ENCODE measurements around the gene COL16A1. TPM values are rescaled to one million over a fixed set of nuclear protein-coding genes. Genes with fewer than 3 reads are reported as not detected.

The COL16A1 gene
- total RNA-seq, 2 experiments from 2014 or later: not detected

DNA sequence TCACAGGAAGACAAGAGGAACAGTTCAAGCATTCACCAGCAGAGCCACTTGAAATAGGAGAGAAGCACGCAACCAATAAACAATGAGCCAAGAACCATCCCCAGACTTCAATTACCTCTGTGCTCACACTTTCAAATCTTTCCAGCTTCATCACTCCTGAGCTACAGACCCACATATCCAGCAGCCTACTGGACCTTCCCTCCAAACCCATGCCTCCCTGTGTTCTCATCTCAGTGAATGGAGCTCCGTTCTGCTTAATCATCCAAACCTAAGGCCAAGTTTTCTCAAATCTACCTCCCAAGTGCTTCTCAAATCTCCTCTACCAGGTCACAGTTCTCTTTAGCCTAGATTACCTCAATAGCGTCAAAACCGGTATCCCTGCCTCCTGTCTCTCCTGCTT, 62.9 kb downstream of the COL16A1 start:
- CTCF ChIA-PET: no interaction called here
- peaks cover 1% of the 10 kb centered on the region for H3K36me3 Mint-ChIP-seq (ENCODE audit: low read depth)
- POLR2A ChIA-PET: no interaction called here
- no peaks in the 10 kb centered on the region for H3K9me3 Mint-ChIP-seq
- no peak for DNase-seq
- H3K27ac Mint-ChIP-seq: no peak overlapping the region
- no peak overlapping the region for H3K4me3 Mint-ChIP-seq
- no peaks in the 10 kb centered on the region for H3K27me3 Mint-ChIP-seq
- peaks cover 38% of the 10 kb centered on the region for H3K4me1 Mint-ChIP-seq

DNA sequence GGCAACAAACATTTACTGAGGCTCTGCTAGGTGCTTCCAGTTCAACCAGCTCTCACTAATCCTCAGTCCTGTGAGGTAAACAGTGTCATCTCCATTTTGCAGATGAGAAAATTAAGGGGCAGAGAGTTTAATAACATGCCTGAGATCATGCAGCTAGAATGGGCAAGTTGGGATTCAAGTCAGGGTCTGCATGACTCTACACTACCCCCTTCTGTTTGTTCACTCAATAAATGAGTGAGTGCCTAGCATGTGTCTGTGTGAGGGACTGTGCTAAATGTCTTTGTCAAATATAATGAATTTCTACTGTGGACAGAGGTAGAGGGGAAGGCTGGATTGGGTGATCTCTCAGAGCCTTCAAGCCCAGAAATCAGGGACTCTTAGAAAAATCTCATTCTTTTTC, 63.6 kb downstream of the COL16A1 start:
- H3K27ac Mint-ChIP-seq: no peak overlapping the region
- DNase-seq: no peak
- H3K4me1 Mint-ChIP-seq: peaks cover 30% of the 10 kb centered on the region
- ChIA-PET POLR2A (interaction anchor here (0.6 kb wide), 2 partner anchors 14 to 39 kb away, joined by 6 to 7 read pairs; no protein-coding TSS in a partner anchor), CTCF (no interaction called here)
- no peak overlapping the region for H3K4me3 Mint-ChIP-seq
- H3K36me3 Mint-ChIP-seq (ENCODE audit: low read depth): peaks cover 1% of the 10 kb centered on the region
- no peaks in the 10 kb centered on the region for H3K9me3 Mint-ChIP-seq
- H3K27me3 Mint-ChIP-seq: no peaks in the 10 kb centered on the region

DNA sequence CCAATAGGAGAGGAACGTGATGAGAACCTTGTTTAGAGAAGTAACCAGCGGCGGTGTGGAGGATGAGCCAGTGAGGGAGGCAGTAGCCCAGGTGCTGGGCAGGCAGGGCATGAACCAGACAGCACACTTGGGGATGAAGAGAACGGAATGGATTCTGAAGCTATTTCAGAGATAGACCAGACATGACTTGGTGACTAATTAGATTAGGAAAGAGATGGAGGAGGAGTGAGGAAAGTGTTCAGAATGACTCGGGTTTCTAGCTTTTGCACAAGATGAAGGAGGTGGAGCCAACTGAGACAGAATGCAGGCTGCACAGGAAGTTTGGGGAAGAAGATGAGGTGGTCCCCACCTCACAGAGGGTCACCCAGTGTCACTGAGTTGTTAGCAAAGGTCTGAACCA, 64.3 kb downstream of the COL16A1 start:
- H3K27me3 Mint-ChIP-seq: no peaks in the 10 kb centered on the region
- H3K4me1 Mint-ChIP-seq: peaks cover 26% of the 10 kb centered on the region
- ChIA-PET CTCF (interaction anchor here (3.5 kb wide), 1 partner anchor 13 kb away, joined by 12 read pairs; no protein-coding TSS in a partner anchor), POLR2A (no interaction called here)
- no peak overlapping the region for H3K27ac Mint-ChIP-seq
- H3K9me3 Mint-ChIP-seq: no peaks in the 10 kb centered on the region
- H3K4me3 Mint-ChIP-seq: no peak overlapping the region
- H3K36me3 Mint-ChIP-seq (ENCODE audit: low read depth): peaks cover 3% of the 10 kb centered on the region
- DNase-seq: no peak

DNA sequence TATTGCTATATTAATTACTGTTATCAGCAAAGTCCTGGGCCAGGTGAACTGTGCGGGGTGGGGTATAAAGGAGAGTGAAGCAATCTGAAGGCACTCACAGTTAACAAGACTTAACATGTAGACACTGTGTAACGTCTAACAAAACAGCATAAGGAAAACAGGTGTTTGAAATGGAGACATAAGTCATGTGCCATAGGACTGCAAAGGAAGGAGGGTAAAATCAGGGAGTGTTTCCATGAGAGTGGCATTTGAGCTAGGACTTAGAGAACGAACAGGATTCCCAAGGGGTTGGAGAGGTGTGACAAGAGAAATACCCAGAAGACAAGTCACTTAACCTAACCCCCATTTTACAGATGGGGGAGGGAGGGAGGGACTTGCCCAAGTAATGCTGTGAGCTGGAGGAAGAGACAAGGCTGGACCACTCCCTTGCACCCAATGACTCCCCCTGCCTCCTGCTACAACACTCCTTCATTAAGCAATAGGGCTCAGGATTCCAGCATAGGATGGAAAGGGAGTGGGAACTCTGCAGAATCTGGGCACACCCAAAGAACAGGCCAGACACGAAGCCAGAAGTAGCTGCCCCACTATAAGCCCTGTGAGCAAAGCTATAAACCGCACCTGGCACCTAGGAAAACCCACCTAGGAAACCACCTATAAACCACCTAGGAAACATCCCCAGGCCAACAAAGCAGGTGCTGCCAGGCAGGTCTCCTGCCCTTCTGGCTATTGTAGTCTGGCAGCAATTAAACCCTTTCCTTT, 65.7 kb downstream of the COL16A1 start:
- Mint-ChIP-seq H3K4me1 (peaks cover 16% of the 10 kb centered on the region), H3K36me3 (ENCODE audit: low read depth) (peaks cover 2% of the 10 kb centered on the region), H3K4me3 (no peak overlapping the region), H3K9me3 (no peaks in the 10 kb centered on the region), H3K27ac (no peak overlapping the region), H3K27me3 (no peaks in the 10 kb centered on the region)
- CTCF ChIA-PET: interaction anchor here (0.6 to 3.5 kb wide), 6 partner anchors 8 to 28 kb away, joined by 3 to 12 read pairs (median 4); no protein-coding TSS in a partner anchor
- POLR2A ChIA-PET: no interaction called here
- DNase-seq: no peak

DNA sequence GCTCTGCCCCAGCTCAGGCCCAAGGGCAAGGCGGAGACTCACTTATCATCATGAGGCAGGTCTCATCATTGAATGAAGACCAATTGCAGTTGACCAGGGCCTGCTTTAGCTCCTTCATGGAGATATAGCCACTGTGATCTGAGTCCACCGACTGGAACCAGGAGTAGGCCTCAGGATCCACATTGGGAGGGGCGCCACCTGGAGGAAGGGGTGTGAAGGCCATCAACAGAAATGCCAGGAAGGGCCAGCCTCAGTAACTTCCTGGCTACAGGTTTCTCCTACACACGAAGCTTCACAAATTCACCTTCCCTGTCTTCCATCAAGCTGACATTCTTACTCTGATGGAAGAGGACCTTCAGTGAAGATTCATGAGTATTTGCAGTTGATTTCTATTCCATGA, 70.7 kb downstream of the COL16A1 start:
- Mint-ChIP-seq H3K27me3 (no peaks in the 10 kb centered on the region), H3K9me3 (no peaks in the 10 kb centered on the region), H3K4me3 (no peak overlapping the region), H3K4me1 (peaks cover 7% of the 10 kb centered on the region), H3K27ac (no peak overlapping the region), H3K36me3 (ENCODE audit: low read depth) (peaks cover 17% of the 10 kb centered on the region)
- peak; percentile 22 for DNase-seq
- POLR2A ChIA-PET: no interaction called here
- CTCF ChIA-PET: interaction anchor here (1.4 to 1.6 kb wide), 3 partner anchors 9 to 15 kb away, joined by 3 to 6 read pairs (median 4); no protein-coding TSS in a partner anchor

DNA sequence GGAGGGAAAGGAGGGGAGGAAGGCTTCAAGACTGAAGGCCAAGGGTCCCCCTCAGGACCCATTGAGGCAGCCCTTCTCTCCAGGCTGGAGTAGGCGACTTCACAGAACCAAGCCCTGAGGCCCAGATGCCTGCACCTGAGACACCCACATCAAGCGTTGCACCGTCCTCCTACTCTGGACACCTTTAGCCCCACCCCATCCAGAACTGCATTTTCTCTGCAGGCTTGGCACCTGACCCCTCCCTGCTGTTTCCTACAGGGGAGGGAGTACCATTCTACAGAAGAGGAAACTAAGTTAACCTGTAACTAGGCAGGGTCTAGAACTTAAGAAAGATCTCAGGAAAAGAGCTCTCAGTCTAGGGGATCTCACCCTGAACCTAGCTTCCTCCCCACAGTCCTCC, 71.2 kb downstream of the COL16A1 start:
- H3K27me3 Mint-ChIP-seq: no peaks in the 10 kb centered on the region
- DNase-seq: no peak
- H3K36me3 Mint-ChIP-seq (ENCODE audit: low read depth): peaks cover 17% of the 10 kb centered on the region
- peaks cover 4% of the 10 kb centered on the region for H3K4me1 Mint-ChIP-seq
- CTCF ChIA-PET: interaction anchor here (1.4 to 1.6 kb wide), 3 partner anchors 8 to 14 kb away, joined by 3 to 6 read pairs (median 4); no protein-coding TSS in a partner anchor
- no peaks in the 10 kb centered on the region for H3K9me3 Mint-ChIP-seq
- no peak overlapping the region for H3K4me3 Mint-ChIP-seq
- no peak overlapping the region for H3K27ac Mint-ChIP-seq
- POLR2A ChIA-PET: no interaction called here

DNA sequence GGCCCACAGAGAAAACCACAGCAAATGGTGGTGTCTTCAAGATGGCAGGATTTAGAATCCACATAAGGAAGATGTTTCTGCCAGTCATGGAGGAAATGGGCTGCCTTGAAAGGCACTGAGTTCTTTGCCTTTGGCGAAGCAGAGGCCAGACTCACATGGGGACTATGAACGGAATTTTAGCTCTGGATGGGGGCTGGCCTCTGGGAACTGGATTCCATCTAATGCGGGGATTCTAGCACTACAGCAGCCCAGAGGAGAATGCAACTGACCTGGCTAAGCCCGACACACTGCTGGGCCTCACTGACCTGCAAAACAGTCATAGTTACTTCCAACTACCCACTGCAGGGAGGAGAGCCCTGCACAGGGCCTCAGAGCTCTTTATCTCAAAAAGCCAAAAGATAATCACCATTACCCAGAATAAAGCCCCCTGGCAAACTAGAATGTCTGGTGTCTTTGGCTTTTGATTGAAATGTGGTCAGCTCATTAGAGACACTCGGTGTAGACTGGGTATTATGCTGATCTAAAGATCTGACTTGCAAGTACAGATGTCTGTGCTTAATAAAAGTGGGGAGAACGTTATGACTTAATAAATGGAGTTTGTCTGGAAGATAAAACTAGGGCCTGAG, 74.8 kb downstream of the COL16A1 start:
- no peak overlapping the region for H3K27ac Mint-ChIP-seq
- H3K4me3 Mint-ChIP-seq: no peak overlapping the region
- POLR2A ChIA-PET: no interaction called here

DNA sequence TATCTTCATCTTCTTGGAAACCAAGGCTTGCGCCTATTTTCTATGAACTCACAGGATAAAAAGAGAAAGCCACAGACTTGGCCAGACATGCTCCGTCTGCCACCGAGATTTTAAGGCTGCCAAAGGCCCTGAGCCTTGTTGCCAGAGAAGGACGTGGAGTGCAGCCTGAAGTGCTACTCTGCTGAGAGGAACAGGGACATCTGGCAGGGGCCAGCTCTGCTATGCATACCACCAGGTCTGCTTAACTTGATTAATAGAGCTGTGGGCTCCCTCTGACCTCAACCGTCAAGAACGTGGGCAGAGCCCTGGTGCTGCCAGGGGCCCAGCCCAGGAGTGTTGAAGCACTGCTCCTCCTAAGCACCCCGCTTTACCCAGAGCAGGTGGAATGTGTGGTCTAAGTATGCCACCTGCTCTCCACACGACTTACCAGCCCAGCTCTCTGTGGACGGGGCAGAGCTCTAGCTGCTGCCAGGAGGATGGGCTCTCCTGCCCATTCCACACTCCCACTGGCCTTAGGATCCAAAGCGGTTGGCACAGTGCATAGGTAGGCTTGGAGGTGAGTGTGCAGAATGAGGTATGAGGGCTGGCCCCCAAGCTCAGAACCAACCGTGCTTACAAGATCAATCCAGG, 75.8 kb downstream of the COL16A1 start:
- POLR2A ChIA-PET: no interaction called here
- CTCF ChIA-PET: interaction anchor here (2.6 kb wide), 1 partner anchor 10 kb away, joined by 12 read pairs; no protein-coding TSS in a partner anchor
- Mint-ChIP-seq H3K27me3 (no peaks in the 10 kb centered on the region), H3K9me3 (no peaks in the 10 kb centered on the region), H3K4me3 (no peak overlapping the region), H3K27ac (no peak overlapping the region), H3K4me1 (peaks cover 10% of the 10 kb centered on the region), H3K36me3 (ENCODE audit: low read depth) (peaks cover 17% of the 10 kb centered on the region)
- DNase-seq: no peak

More for the DNA sequence above, 74.8 kb downstream of the COL16A1 start:
- Mint-ChIP-seq H3K9me3 (no peaks in the 10 kb centered on the region), H3K4me1 (peaks cover 6% of the 10 kb centered on the region), H3K36me3 (ENCODE audit: low read depth) (peaks cover 16% of the 10 kb centered on the region), H3K27me3 (no peaks in the 10 kb centered on the region)
- no peak for DNase-seq
- CTCF ChIA-PET: interaction anchor here (1.0 to 1.8 kb wide), 4 partner anchors 10 to 160 kb away, joined by 3 to 5 read pairs (median 4); no protein-coding TSS in a partner anchor

DNA sequence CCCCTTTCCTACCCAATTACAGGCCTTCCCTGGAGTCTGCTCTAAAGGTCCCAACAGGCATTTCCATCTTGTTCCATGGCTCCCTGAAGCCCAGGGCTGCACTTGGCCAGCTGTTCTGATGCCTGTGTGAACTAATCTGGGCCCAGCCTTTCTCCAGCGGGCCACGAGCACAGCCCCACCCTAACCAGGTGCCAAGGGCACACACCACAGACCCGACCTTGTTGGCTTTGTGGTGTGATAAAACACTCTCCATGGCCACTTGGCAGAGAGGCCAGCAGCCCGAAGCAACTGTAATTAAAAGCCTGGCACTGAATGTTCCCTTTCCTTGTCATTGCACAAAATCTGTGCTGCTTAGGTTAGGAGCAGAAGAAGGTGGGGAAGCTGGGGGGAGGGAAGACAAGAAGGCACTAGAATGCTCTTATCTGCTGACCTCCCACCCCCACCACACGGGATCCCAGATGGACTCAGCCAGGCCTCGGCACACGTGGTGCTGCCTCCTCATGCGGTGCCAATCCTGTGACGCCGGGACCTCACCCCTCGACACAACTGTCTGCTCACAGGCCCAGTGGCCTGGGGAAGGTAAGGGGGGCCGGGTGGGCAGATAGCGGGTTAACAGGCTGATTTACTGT, 76.4 kb downstream of the COL16A1 start:
- Mint-ChIP-seq H3K4me1 (peaks cover 10% of the 10 kb centered on the region), H3K27me3 (no peaks in the 10 kb centered on the region), H3K36me3 (ENCODE audit: low read depth) (peaks cover 12% of the 10 kb centered on the region), H3K27ac (no peak overlapping the region), H3K9me3 (no peaks in the 10 kb centered on the region), H3K4me3 (no peak overlapping the region)
- no peak for DNase-seq
- CTCF ChIA-PET: interaction anchor here (2.6 kb wide), 1 partner anchor 11 kb away, joined by 12 read pairs; no protein-coding TSS in a partner anchor
- POLR2A ChIA-PET: no interaction called here

DNA sequence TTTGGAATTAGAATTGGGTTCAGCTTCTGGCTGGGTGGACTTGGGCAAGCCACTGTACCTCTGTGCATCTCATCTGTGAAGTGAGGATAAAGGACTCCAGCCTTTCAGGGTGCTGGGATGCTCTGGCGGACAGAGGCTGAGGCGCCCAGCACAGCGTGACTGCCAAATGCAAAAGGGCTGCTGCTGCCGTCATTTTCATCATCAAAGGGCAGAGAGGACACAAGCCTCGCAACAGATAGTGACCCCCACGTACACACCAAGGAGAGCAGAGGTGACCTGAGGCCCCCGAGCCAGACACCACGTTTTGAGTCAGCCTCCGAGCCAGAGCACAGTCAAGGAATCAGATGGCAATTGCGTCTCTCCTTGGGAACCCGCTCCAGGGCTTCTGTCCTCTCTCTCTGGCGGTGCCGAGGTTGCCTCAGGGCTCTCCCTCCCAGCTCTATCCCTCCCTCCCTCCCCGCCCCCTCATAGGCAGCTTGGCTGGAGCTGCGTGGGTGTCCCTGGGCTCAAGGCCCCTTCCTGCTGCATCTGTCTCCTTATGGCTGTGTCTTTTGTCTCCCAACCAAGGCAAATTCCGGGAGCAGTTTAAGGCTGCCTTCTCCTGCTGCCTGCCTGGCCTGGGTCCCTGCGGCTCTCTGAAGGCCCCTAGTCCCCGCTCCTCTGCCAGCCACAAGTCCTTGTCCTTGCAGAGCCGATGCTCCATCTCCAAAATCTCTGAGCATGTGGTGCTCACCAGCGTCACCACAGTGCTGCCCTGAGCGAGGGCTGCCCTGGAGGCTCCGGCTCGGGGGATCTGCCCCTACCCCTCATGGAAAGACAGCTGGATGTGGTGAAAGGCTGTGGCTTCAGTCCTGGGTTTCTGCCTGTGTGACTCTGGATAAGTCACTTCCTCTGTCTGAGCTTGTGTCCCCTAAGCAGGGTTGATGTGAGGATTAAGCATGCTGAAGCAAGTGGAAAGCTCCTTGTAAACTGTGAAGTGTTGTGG, 77.3 kb downstream of the COL16A1 start:
- no peak overlapping the region for H3K27ac Mint-ChIP-seq
- H3K36me3 Mint-ChIP-seq (ENCODE audit: low read depth): peaks cover 10% of the 10 kb centered on the region
- H3K9me3 Mint-ChIP-seq: no peaks in the 10 kb centered on the region
- no peak overlapping the region for H3K4me3 Mint-ChIP-seq
- ChIA-PET CTCF (interaction anchor here (0.6 to 2.6 kb wide), 2 partner anchors 12 to 991 kb away, joined by 4 to 12 read pairs; no protein-coding TSS in a partner anchor), POLR2A (interaction anchor here (0.6 kb wide), 1 partner anchor 14 kb away, joined by 7 read pairs; no protein-coding TSS in a partner anchor)
- no peaks in the 10 kb centered on the region for H3K27me3 Mint-ChIP-seq
- DNase-seq: no peak
- H3K4me1 Mint-ChIP-seq: peaks cover 10% of the 10 kb centered on the region

DNA sequence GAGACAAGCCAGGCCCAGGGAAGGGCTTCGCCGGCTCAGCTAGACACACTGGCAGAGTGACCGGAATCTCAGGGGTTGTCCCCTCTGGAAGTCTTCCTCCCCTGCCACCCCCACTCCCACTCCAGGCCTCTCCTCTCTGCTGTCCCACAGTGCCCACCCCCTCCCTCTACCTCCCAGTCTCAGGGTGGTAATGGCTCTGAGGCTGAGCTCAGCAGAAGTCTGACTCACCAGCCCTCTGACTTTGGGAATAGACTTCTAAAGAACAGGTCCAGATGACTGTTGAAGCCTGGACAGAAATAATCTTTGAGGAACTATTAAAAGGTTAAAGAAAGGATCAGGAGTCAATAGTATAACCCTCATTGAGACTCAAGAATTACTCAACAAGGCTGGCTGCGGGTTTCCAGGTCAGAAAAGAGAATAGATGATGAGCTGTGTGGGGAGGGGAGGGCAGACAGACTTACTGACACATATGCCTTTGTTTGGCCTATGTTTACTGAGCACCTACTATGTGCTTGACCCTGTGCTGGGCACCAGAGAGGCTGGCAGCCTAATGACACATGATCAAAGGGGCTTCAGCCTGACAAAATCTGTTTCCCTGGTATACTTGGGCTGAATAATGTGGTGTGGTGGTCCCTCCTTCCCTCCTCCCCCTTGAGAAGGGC, 78.1 kb downstream of the COL16A1 start:
- Mint-ChIP-seq H3K4me1 (peaks cover 10% of the 10 kb centered on the region), H3K36me3 (ENCODE audit: low read depth) (peaks cover 10% of the 10 kb centered on the region), H3K9me3 (no peaks in the 10 kb centered on the region), H3K27me3 (no peaks in the 10 kb centered on the region), H3K4me3 (no peak overlapping the region), H3K27ac (no peak overlapping the region)
- ChIA-PET POLR2A (interaction anchor here (0.6 kb wide), 1 partner anchor 15 kb away, joined by 7 read pairs; no protein-coding TSS in a partner anchor), CTCF (interaction anchor here (0.6 to 2.6 kb wide), 2 partner anchors 12 to 992 kb away, joined by 4 to 12 read pairs; no protein-coding TSS in a partner anchor)
- DNase-seq: no peak

All from activated CD4-positive, alpha-beta T cell treated with anti-CD3 and anti-CD28 coated beads, Interleukin-2, amount 10 ng/mL, durations not matched to agents 7 days and 5 days (primary cell).